HepG2 (cell line): Measurements from ENCODE around the gene ZFYVE27. TPM values are rescaled to one million over a fixed set of nuclear protein-coding genes. Genes with fewer than 3 reads are reported as not detected.

Experiments used
- ATAC-seq: fragments of 200-7000 bp; cut with Tn5 transposase; 3 replicates; pipeline ENCODE4 v1.9.1; 2020; ENCODE audit warnings: mild to moderate bottlenecking, moderate library complexity
- BruUV-seq: library from RNA; stranded (reverse); fragments of 400-500 nt; replicated peaks from 2 replicates; lab custom pipeline; 2021; lab: Mats Ljungman, UMichigan
- CTCF ChIA-PET: fragments of 300-600 bp; formaldehyde crosslinking; extraction: SDS; loops from one replicate; lab custom pipeline; 2021; ENCODE audit warnings: low total read pairs, inconsistent platforms, low intra/inter-chr PET ratio; lab: Yijun Ruan, JAX
- POLR2A ChIA-PET: fragments of 350-600 bp; sonication (Branson Sonifier 250); formaldehyde crosslinking; loops from one replicate; lab custom pipeline; 2020; ENCODE audit warnings: antibody characterized with exemption, inconsistent platforms; lab: Yijun Ruan, JAX
- DNase-seq: peaks from one replicate; pipeline ENCODE4 v3.0.0-alpha.2; 2015; ENCODE audit warnings: low spot score
- FAIRE-seq: peaks from 3 replicates; lab custom pipeline; 2011; peaks lifted over from hg19 to GRCh38; lab: Jason Lieb, UNC
- H2AFZ ChIP-seq: one replicate; pipeline ENCODE4 v1.6.1; 2011; ENCODE audit warnings: low read length, inconsistent platforms
- H3K27ac ChIP-seq: fragments of 300-600 bp; 3 replicates; pipeline ENCODE4 v1.8.0; 2011; ENCODE audit warnings: mixed run types, mild to moderate bottlenecking, mixed read lengths, low read length, inconsistent platforms; ENCODE audit not compliant: insufficient read depth; ENCODE audit errors: extremely low read length
- H3K27me3 ChIP-seq, 2 experiments: fragments of 200-600 bp in 1 of 2; 2 replicates in 1 of 2; 3 replicates in 1 of 2; pipeline versions ENCODE4 v1.6.0 to v1.8.0; 2011; ENCODE audit warnings: low read length in 2 of 2, mild to moderate bottlenecking in 2 of 2, moderate library complexity in 2 of 2, inconsistent platforms in 1 of 2; ENCODE audit not compliant: insufficient read depth in 2 of 2, control insufficient read depth in 1 of 2
- H3K36me3 ChIP-seq, 2 experiments: fragments of 200-600 bp in 1 of 2; replicated peaks in 1 of 2; 2 replicates in 1 of 2; 3 replicates in 1 of 2; pipeline versions ENCODE4 v1.5.1 to v1.8.0; 2011; ENCODE audit warnings: low read length in 2 of 2, inconsistent platforms in 1 of 2; ENCODE audit not compliant: insufficient read depth in 2 of 2, control insufficient read depth in 1 of 2
- H3K4me1 ChIP-seq: 2 replicates; pipeline ENCODE4 v1.5.1; 2012; ENCODE audit warnings: low read length, inconsistent platforms; ENCODE audit not compliant: insufficient read depth
- H3K4me2 ChIP-seq: 2 replicates; pipeline ENCODE4 v1.6.0; 2011; ENCODE audit warnings: low read depth, low read length, inconsistent platforms
- H3K4me3 ChIP-seq, 3 experiments: fragments of 200-600 bp in 1 of 3; sonication (generic), shearing (Covaris generic) in 1 of 3; replicated peaks in 1 of 3; 2 replicates each; pipeline ENCODE4 v1.5.1; 2011 to 2016; ENCODE audit warnings: low read length in 3 of 3, inconsistent platforms in 2 of 3, low read depth in 2 of 3, mild to moderate bottlenecking in 2 of 3, control low read depth in 1 of 3, mixed read lengths in 1 of 3; ENCODE audit not compliant: insufficient read depth in 1 of 3
- H3K79me2 ChIP-seq: one replicate; pipeline ENCODE4 v1.6.1; 2011; ENCODE audit warnings: low read length, inconsistent platforms; ENCODE audit not compliant: insufficient read depth
- H3K9ac ChIP-seq: 2 replicates; pipeline ENCODE4 v1.6.0; 2011; ENCODE audit warnings: mild to moderate bottlenecking, low read depth, low read length, inconsistent platforms; ENCODE audit not compliant: insufficient read depth
- H3K9me3 ChIP-seq: 2 replicates; pipeline ENCODE4 v1.5.1; 2012; ENCODE audit warnings: mild to moderate bottlenecking, low read length
- H4K20me1 ChIP-seq: 2 replicates; pipeline ENCODE4 v1.6.0; 2011; ENCODE audit warnings: inconsistent platforms, mild to moderate bottlenecking, low read length, moderate library complexity; ENCODE audit not compliant: insufficient read depth
- HDAC2 ChIP-seq: sonication (generic); formaldehyde crosslinking; IDR thresholded peaks from 2 replicates; pipeline ENCODE4 v1.4.0; 2020; ENCODE audit warnings: missing genetic modification reagents
- NCOA5 ChIP-seq: sonication (generic); formaldehyde crosslinking; IDR thresholded peaks from 2 replicates; pipeline ENCODE4 v1.4.0; 2020; ENCODE audit warnings: missing genetic modification reagents
- ZNF292 ChIP-seq: sonication (generic); formaldehyde crosslinking; IDR thresholded peaks from 2 replicates; pipeline ENCODE4 v1.8.1; 2022; ENCODE audit warnings: mild to moderate bottlenecking, low read depth, missing genetic modification reagents, borderline replicate concordance
- ZNF354B ChIP-seq: sonication (generic); formaldehyde crosslinking; IDR thresholded peaks from 2 replicates; pipeline ENCODE4 v1.8.0; 2022; ENCODE audit warnings: mild to moderate bottlenecking, missing genetic modification reagents
- ZNF891 ChIP-seq: sonication (generic); formaldehyde crosslinking; IDR thresholded peaks from 2 replicates; pipeline ENCODE4 v1.5.0; 2020; ENCODE audit warnings: mild to moderate bottlenecking, missing genetic modification reagents
- WGBS: methylation state at CpG from one replicate; pipeline ENCODE4 v1.1.6; 2017; ENCODE audit warnings: low lambda C conversion rate; 5-methylcytosine and 5-hydroxymethylcytosine counted together
- in situ Hi-C: cut with HindIII; loops from 2 replicates; pipeline ENCODE4 v1.10.0; 2017; ENCODE audit warnings: low pct_unique_long_range_greater_than_20kb; ENCODE audit not compliant: extremely low pct_ligation_motif_present
- intact Hi-C: fragments of 100-400 bp; cut with micrococcal nuclease; formaldehyde crosslinking; loops from one replicate; pipeline ENCODE4 v1.10.0; 2022; ENCODE audit not compliant: unreplicated experiment
- polyA plus RNA-seq, 8 experiments: library from polyadenylated mRNA; depleted of rRNA in 3 of 8; stranded (reverse) in 7 of 8; unstranded in 1 of 8; fragments of >200 nt; fragmentation: Illumina TruSeq in 4 of 8; extraction: Trizol in 4 of 8; gene quantifications; 2 replicates each; pipeline versions ENCODE4 v1.2.1 to v1.2.3, GENCODE V29; 2011 to 2016; ENCODE audit warnings: low read depth in 4 of 8, missing spikeins in 1 of 8, mixed read lengths in 1 of 8; ENCODE audit not compliant: insufficient read depth in 1 of 8
- total RNA-seq, 5 experiments: library from RNA; depleted of rRNA; stranded (reverse); fragments of >200 nt; fragmentation: Illumina TruSeq; extraction: Trizol; gene quantifications; 2 replicates each; pipeline ENCODE4 v1.2.3, GENCODE V29; 2016; ENCODE audit warnings: low read depth in 1 of 5
- TF ChIP-seq, protein P1 (sequence below): sonication (generic); formaldehyde crosslinking; IDR thresholded peaks from 2 replicates; pipeline ENCODE4 v1.5.1; 2020; ENCODE audit warnings: missing genetic modification reagents, mild to moderate bottlenecking, borderline replicate concordance
- TF ChIP-seq, protein P2 (sequence below): sonication (generic); formaldehyde crosslinking; IDR thresholded peaks from 2 replicates; pipeline ENCODE4 v1.5.1; 2020; ENCODE audit warnings: mild to moderate bottlenecking, moderate library complexity, missing genetic modification reagents

ZFYVE27 gene
- total and polyA plus RNA-seq, 2 of the 13 experiments (the other 11 are each of a cell fraction or from before 2014, with no cell fraction given) = 19.7 to 20.5 TPM

DNA sequence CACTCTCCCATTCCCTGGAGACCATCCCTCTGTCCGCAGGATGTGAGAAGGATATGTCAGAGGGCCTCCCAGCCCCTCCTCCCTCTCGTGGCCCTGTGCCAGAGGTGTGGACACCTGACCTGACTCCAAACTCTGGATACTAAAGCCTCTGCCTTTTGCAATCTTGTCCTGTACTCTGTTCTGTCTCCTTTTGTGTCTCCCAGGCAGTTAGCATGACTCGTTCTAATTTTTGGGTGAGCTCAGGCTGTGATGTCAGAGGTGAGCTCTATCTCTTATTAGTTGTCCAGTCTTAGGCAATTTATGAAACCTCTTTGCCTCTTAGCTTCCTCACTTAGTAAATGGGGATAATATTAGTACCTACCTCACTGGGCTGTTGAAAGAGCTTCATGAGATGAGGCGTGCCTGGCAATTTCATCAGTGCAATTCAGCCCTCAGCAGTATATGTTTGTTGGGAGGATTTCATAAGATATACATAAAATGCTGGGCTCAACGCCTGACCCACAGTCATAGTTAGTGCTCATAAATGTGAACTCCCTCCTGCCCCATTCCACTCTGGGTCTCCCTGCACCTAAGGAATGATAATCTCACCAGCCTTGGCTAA lies 12.5 kb upstream of the ZFYVE27 start:
- peaks cover 24% of the 10 kb centered on the region for H3K4me1 ChIP-seq
- ChIA-PET CTCF (no interaction called here), POLR2A (interaction anchor here (1.5 kb wide), 1 partner anchor 12 kb away, joined by 4 read pairs; the partner anchor contains the start of gene ZFYVE27)
- no peak overlapping the region for H3K4me2 ChIP-seq
- no peak overlapping the region for H3K4me3 ChIP-seq
- no peak overlapping the region for H3K27ac ChIP-seq
- no peaks in the 10 kb centered on the region for H3K27me3 ChIP-seq
- WGBS = 2% methylated on average over 5 of the region's 5 CpGs
- intact Hi-C loops (no loop called here), in situ Hi-C loops (no loop called here)
- no peak overlapping the region for H2AFZ ChIP-seq
- H4K20me1 ChIP-seq = no peaks in the 10 kb centered on the region
- H3K9ac ChIP-seq = no peak overlapping the region
- ATAC-seq (peak; percentile 68), FAIRE-seq (no peak), DNase-seq (peak; percentile 16)
- H3K79me2 ChIP-seq = no peaks in the 10 kb centered on the region
- no peaks in the 10 kb centered on the region for H3K36me3 ChIP-seq
- TF ChIP-seq ZNF354B (CRISPR knock-in tag) (no peak), ZNF292 (CRISPR knock-in tag) (no peak), HDAC2 (CRISPR knock-in tag) (no peak), NCOA5 (CRISPR knock-in tag) (no peak), ZNF891 (CRISPR knock-in tag) (no peak)
- TF ChIP-seq, protein P1, sequence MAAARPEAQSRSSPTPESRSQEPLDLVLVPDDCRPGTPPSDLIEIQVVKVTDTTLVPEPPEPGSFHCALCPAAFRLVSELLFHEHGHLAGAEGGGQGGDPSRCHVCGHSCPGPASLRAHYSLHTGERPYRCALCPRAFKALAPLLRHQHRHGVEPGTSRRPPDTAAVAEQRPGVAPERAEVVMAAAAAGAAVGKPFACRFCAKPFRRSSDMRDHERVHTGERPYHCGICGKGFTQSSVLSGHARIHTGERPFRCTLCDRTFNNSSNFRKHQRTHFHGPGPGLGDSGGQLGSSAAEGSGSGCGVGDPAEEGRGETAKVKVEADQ = no peak
- TF ChIP-seq, protein P2, sequence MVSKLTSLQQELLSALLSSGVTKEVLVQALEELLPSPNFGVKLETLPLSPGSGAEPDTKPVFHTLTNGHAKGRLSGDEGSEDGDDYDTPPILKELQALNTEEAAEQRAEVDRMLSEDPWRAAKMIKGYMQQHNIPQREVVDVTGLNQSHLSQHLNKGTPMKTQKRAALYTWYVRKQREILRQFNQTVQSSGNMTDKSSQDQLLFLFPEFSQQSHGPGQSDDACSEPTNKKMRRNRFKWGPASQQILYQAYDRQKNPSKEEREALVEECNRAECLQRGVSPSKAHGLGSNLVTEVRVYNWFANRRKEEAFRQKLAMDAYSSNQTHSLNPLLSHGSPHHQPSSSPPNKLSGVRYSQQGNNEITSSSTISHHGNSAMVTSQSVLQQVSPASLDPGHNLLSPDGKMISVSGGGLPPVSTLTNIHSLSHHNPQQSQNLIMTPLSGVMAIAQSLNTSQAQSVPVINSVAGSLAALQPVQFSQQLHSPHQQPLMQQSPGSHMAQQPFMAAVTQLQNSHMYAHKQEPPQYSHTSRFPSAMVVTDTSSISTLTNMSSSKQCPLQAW (CRISPR knock-in tag) = no peak
- no peaks in the 10 kb centered on the region for H3K9me3 ChIP-seq
- BruUV-seq = no TSS peak
